Peyer's patch (tissue), 4 donors: Measurements from ENCODE around the gene PPFIA1. TPM values are rescaled to one million over a fixed set of nuclear protein-coding genes. Genes with fewer than 3 reads are reported as not detected.

Source experiments
- DNase-seq, 3 donors: peaks; one replicate each; pipeline ENCODE4 v3.0.0-alpha.2; 2017 to 2019
- H3K27ac ChIP-seq, 4 donors: fragments of 200-600 bp; sonication (generic); one replicate each; pipeline ENCODE4 v1.5.1; 2016 to 2019
- H3K27me3 ChIP-seq, 2 donors: fragments of 200-600 bp; sonication (generic); one replicate each; pipeline ENCODE4 v1.5.1; 2019
- H3K36me3 ChIP-seq, 3 donors: fragments of 200-600 bp; sonication (generic); one replicate each; pipeline ENCODE4 v1.5.1; 2016 to 2019
- H3K4me1 ChIP-seq, 4 donors: fragments of 200-600 bp; sonication (generic); one replicate each; pipeline ENCODE4 v1.5.1; 2016 to 2019
- H3K4me3 ChIP-seq, 4 donors: fragments of 200-600 bp; sonication (generic); 1 replicate in 3 of 4; 2 replicates in 1 of 4; pipeline ENCODE4 v1.5.1; 2016 to 2019; ENCODE audit warnings: mild to moderate bottlenecking in 1 of 4
- H3K9me3 ChIP-seq, 4 donors: fragments of 200-600 bp; sonication (generic); one replicate each; pipeline ENCODE4 v1.5.1; 2016 to 2019; ENCODE audit warnings: mild to moderate bottlenecking in 1 of 4
- CTCF ChIP-seq, 6 experiments: fragments of 450-650 bp in 4 of 6; fragments of 200-600 bp in 2 of 6; sonication (generic) in 1 of 6; IDR thresholded peaks; one replicate each; pipeline ENCODE4 v1.5.1; 2017 to 2019; ENCODE audit warnings: antibody characterized with exemption in 6 of 6, mild to moderate bottlenecking in 3 of 6, moderate library complexity in 1 of 6
- POLR2A ChIP-seq, 2 donors: fragments of 450-650 bp; IDR thresholded peaks; one replicate each; pipeline ENCODE4 v1.5.1; 2017; ENCODE audit warnings: antibody characterized with exemption in 2 of 2, mild to moderate bottlenecking in 2 of 2, moderate library complexity in 2 of 2
- total RNA-seq, 4 donors: library from RNA; depleted of rRNA; stranded (reverse); fragments of >200 nt; gene quantifications; one replicate each; pipeline ENCODE4 v1.1.0, GENCODE V29; 2016

The PPFIA1 gene
- total RNA-seq, 4 donors from 2014 or later = 45.5 to 111 (median 71.4) TPM

GRCh38 chr11:70352100-70352499 lies 81.6 kb downstream of the PPFIA1 start:
- Histone ChIP-seq H3K9me3 (no peaks in the 10 kb centered on the region), H3K4me1 (no peaks in the 10 kb centered on the region), H3K27me3 (no peaks in the 10 kb centered on the region), H3K27ac (no peak overlapping the region), H3K36me3 (peaks cover 0 to 71% (median 0%) of the 10 kb centered on the region in 3 donors), H3K4me3 (no peak overlapping the region)
- no peak for TF ChIP-seq CTCF (IDR thresholded peaks at IDR 0.05)
- TF ChIP-seq POLR2A (IDR thresholded peaks at IDR 0.05) = no peak
- DNase-seq = no peak

- peaks cover 0 to 70% (median 0%) of the 10 kb centered on the region in 3 donors for H3K36me3 ChIP-seq
- H3K9me3 ChIP-seq = no peaks in the 10 kb centered on the region
- no peak overlapping the region for H3K4me3 ChIP-seq
- TF ChIP-seq CTCF (IDR thresholded peaks at IDR 0.05) (no peak), POLR2A (IDR thresholded peaks at IDR 0.05) (no peak)
- H3K27me3 ChIP-seq = no peaks in the 10 kb centered on the region
- H3K27ac ChIP-seq = no peak overlapping the region
- DNase-seq = no peak
- H3K4me1 ChIP-seq = no peaks in the 10 kb centered on the region
Observed at GRCh38 chr11:70352601-70353000, 82.1 kb downstream of the PPFIA1 start.

- no peak overlapping the region for H3K4me3 ChIP-seq
- TF ChIP-seq POLR2A (IDR thresholded peaks at IDR 0.05) (no peak), CTCF (IDR thresholded peaks at IDR 0.05) (no peak)
- no peaks in the 10 kb centered on the region for H3K4me1 ChIP-seq
- no peaks in the 10 kb centered on the region for H3K9me3 ChIP-seq
- H3K27ac ChIP-seq = no peak overlapping the region
- H3K36me3 ChIP-seq = peaks cover 0 to 68% (median 0%) of the 10 kb centered on the region in 3 donors
- DNase-seq = no peak
- H3K27me3 ChIP-seq = no peaks in the 10 kb centered on the region
Observed at GRCh38 chr11:70353329-70353728, 82.8 kb downstream of the PPFIA1 start.

- Histone ChIP-seq H3K36me3 (peaks cover 0 to 68% (median 0%) of the 10 kb centered on the region in 3 donors), H3K4me3 (no peak overlapping the region)
Observed at GRCh38 chr11:70353900-70354568, 83.5 kb downstream of the PPFIA1 start.

GRCh38 chr11:70354629-70355028 lies 84.1 kb downstream of the PPFIA1 start:
- no peaks in the 10 kb centered on the region for H3K4me1 ChIP-seq
- H3K4me3 ChIP-seq = no peak overlapping the region
- H3K36me3 ChIP-seq = peaks cover 0 to 66% (median 0%) of the 10 kb centered on the region in 3 donors
- TF ChIP-seq CTCF (IDR thresholded peaks at IDR 0.05) (no peak), POLR2A (IDR thresholded peaks at IDR 0.05) (no peak)
- DNase-seq = no peak
- no peak overlapping the region for H3K27ac ChIP-seq
- H3K27me3 ChIP-seq = no peaks in the 10 kb centered on the region
- no peaks in the 10 kb centered on the region for H3K9me3 ChIP-seq

More at GRCh38 chr11:70353900-70354568, 83.5 kb downstream of the PPFIA1 start:
- Histone ChIP-seq H3K27ac (no peak overlapping the region), H3K27me3 (no peaks in the 10 kb centered on the region), H3K4me1 (no peaks in the 10 kb centered on the region), H3K9me3 (no peaks in the 10 kb centered on the region)
- DNase-seq = no peak
- TF ChIP-seq CTCF (IDR thresholded peaks at IDR 0.05) (no peak), POLR2A (IDR thresholded peaks at IDR 0.05) (no peak)
